NCI-H1436 (cell line): Measurements from ENCODE around the gene GIMAP5.

Experiments
- DNase-seq: peaks from one replicate; lab custom pipeline; 2025; lab: John Stamatoyannopoulos, UW

GIMAP5 gene

DNA sequence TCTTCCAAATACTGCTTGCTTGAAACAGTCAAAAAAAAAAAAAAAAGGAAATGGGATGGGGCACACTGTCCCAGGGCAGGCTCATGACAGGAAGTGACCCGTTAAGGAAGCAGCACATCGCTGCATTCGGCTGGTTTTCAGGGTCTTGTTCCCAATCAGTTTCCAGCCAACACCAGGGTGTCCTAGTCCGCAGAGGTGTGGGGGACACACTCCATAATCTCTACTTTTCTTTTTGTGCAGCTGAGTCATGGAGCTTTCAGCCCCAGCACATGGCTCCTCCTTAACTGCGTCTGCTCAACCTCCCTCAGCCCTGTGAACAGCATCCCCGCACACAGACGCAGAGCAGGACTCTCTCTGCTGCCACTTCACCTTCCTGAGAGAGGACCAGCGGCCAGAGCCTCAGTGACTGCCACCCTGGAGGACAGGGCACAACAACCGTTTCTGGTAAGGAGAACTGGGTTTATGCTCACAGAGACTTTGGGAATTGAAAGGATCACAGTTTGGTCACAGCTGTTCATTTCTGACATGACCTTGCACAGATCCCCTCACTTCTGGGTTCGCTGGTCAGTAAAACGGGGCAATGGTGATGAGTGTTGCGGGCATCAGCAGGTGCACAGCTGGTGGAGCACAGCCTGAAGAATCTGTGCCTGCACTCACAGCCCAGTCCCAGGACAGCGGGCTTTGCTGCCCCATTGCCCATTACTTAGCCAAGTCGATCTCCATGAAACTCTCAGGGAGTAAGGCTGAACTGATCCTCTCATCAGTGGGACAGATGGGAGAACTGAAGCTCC, at the start of gene GIMAP5:
Gene GIMAP5 (plus strand): TSS at position 154 of the 791 bp plus-strand sequence. CDS start 3,467 bp downstream, outside the sequence.
- DNase-seq = no peak

DNA sequence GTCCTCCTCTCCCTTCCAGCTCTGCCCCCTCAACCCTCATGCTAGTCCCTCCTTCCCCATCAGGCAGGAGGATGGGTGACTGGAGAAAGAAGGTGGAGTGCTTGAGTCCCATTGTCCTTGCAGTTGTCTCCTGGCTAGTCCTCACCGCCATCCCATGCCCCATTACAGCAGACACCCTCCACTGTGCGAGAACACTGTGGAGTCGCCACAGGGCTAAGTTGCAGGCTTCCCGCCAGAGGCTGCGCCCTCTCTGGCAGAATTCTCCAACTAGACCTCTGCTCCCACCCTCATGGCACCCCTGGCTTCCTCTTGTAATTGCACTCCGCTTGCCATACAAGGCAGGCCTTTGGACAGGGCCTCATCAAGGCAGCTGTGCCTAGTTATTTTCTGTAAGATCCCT, 48.6 kb upstream of the GIMAP5 start:
- DNase-seq = no peak

DNA sequence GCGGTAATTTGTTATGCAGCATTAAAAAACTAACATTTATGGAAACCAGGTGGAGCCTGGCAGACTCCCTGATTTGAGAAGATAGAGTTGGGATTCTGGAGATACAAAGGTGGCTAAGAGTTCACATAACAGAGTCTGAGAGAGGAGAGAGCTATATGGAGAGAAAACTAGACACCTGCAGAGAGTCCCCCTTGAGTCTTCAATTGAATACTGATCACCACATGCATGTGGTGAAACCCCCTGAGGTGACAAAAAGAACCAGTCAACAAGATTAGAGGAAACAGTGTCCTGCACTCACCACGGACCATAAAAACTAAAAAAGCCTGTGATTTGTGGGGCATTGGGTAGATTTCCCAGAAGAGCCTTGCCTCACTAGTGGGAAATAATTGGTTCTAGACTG, 41.6 kb upstream of the GIMAP5 start:
- DNase-seq = no peak

DNA sequence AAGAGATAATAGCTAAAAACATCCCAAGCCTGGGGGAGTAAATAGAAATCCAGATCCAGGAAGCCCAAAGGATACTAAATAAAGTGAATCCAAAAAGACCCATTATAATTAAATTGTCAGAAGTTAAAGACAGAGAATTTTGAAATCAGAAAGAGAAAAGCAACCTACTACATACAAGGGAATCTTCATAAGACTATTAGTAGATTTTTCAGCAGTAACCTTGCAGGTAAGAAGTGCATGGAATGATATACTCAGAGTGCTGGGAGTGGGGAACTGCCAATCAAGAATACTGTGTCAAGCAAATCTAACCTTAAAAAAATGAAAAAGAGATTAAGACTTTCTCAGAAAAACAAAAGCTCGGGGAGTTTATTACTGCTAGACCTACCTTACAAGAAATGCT, 34.0 kb upstream of the GIMAP5 start:
- no peak for DNase-seq

DNA sequence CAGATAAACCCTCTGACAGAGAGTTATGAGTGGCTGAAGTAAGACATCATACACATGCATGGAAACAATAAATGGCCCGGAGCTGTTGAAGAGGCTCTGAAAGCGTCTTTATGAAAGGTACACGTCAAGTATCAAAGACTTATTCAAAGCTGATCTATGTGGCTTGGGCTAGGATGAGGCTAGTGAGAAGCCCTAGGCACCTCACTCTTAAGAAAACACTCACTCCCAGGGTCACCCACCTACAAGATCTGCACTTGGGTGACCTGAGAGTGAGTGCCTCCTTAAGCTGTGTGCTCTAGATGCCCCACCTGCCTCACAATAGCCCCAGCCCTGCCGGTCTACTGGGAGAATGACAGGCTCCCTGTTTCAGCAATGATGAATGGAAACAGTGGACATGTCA, 21.9 kb upstream of the GIMAP5 start:
- no peak for DNase-seq

DNA sequence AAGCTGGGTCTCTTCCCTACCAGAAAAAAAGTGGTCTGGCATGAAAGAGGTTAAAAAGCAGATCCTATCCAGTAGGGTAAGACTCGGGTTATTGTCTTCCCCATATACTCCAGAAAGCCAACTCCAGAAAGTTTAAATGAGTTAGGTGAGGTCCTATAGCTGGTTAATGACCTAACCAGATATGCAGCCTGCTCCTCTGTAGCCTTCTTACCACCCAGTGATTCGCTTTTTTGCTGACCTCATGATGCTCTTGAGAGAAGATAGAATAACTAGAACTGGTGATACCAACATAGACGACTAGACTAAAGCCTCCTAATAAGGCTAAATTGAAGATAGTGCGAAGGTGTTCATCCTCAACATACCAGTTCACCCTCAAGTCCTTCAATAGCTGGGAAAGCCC, 21.5 kb upstream of the GIMAP5 start:
- DNase-seq = no peak

DNA sequence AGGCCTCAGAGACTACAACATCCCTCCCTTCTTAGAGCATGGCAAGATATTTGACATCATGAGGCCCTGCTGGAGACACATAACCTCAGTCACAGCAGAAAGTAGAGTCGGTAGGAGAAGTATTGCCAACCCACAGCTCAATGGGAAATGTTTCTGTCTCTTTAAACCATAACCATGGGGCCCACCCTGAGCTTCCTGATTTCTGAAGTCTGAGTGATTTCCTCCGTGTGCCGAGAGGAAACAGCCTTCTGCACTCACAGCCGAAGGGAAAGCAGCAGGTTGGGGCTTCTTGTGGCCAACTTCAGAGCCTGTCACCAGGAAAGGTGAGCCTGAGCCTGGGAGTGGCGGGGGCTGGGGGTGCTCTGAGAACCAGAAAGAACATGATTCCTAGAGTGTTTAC, 20.9 kb upstream of the GIMAP5 start, which contains the start of gene GIMAP1:
Gene GIMAP1 (plus strand): TSS at position 246 of the 400 bp plus-strand sequence. CDS start 2,435 bp downstream, outside the sequence.
- no peak for DNase-seq

DNA sequence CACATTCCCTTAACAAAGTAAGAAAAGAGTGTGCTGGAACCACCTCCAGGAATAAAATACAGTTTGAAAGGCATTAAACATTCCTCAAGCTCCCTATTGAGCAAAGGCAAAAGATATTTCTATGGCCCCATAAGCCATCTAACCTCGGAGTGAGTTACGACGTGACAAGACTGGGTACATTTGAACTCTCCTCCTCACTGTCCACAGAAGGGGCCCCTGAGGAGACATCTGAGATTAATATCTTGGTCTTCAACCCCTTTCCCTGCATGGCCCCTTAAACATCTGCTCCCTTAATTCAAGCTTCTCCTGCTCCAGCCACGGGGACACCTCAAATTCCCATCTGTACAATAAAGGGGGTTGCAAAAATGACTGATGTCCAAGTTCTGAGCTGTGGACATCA, 20.3 kb upstream of the GIMAP5 start:
- DNase-seq = no peak

DNA sequence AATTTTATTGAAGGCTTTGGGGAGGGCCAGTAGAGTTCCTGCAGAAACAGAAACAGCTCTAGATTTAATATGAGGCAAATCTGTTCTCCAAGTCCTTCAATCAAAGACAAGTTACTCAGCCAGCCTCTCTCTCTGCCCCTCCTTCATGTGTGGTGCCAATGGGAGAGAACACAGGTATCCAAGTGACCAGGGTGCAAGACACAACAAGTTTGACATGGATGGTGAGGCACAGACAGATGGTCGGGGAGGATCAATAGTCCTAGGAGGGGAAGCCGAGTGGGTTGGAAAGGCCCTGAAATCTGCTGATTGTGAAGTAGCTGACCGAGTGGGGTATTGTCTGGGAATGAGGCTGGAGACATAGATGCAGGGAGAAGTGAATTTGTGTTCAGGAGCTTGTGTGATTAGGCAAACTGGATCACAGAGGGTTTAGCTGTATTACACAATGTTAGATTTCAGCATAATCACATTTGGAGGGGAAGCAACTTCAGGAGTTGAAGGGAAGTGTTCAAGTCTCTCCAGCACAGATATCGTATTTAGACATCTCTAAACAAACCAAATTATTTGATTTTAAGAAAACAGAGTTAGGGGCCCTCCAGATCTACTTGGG, 19.3 kb upstream of the GIMAP5 start:
- DNase-seq = no peak

DNA sequence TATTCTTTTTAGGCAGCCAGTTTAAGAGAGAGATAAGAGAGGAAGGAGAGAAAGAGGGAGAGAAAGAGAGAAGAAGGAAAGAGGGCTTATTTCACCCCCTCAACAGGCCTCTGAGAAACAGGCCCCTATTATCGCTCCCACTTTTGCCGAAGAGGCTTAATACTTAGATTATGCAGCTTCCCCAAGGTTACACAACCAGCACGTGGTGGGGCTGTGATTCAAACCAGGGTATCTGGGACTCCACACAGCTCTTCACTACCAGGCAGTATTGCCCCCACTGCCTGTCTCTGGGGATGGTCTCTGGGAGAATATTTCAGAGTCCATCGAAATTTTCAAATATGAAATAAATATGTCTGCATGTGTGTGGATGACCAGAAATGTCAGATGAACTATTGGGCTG, 17.8 kb upstream of the GIMAP5 start:
- no peak for DNase-seq

DNA sequence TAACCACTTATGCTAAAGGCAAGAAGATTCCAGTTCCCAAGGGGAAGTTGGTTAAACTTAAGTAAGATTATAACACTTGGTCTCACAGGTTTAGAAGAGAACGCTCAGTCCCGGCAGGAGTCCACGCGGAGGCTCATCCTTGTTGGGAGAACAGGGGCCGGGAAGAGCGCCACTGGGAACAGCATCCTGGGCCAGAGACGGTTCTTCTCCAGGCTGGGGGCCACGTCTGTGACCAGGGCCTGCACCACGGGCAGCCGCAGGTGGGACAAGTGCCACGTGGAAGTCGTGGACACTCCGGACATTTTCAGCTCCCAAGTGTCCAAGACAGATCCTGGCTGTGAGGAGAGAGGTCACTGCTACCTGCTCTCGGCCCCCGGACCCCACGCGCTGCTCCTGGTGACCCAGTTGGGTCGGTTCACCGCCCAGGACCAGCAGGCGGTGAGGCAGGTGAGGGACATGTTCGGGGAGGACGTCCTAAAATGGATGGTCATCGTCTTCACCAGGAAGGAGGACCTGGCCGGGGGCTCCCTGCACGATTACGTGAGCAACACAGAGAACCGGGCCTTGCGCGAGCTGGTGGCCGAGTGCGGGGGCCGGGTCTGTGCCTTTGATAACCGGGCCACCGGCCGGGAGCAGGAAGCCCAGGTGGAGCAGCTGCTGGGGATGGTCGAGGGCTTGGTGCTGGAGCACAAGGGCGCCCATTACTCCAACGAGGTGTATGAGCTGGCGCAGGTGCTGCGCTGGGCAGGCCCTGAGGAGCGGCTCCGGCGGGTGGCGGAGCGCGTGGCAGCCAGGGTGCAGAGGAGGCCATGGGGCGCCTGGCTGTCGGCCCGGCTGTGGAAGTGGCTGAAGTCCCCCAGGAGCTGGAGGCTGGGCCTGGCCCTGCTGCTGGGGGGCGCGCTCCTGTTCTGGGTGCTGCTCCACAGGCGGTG, 17.0 kb upstream of the GIMAP5 start:
- DNase-seq = no peak

DNA sequence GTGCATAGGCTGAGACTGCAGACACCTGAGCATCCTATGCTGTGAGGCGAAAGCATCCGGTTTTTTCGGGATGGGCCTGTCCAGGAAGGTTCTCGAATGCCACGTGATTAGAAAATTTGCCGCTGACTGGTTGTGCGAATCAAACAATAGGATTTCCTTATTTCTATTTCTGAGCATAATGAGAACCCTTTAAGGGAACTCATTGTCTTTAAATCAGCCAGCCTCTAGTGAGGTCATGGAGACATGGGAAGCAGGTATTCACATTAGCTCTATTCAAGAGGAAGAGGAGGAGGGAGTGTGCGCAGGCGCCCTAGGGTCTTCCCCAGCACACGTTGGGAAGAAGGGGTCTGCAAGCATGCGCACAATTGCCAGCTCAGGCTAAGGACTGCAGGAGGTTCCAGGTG, 15.2 kb upstream of the GIMAP5 start:
- no peak for DNase-seq

DNA sequence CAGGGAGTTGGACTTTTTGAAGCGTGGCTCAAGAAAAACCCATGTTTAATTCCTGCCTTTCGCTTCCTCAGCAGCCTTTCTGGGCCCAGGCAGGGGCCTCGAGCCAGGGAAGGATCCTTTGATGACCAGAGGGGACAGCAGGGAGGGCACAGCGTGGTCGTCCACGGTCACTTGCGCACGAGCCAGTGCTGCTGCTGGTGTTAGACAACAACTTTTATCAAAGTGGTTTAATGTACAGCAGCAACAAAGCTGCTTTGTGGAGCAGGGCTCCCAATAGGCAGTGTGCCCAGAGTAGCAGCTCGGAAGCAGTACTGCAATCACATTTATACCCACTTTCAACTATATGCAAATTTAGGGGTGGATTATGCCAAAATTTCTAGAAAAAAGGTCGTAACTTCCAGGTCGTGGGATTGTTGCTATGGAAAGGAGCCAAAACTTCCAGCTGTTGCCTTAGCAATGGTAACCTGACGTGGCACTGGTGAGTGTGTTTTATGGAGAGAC, 14.7 kb upstream of the GIMAP5 start:
- no peak for DNase-seq

DNA sequence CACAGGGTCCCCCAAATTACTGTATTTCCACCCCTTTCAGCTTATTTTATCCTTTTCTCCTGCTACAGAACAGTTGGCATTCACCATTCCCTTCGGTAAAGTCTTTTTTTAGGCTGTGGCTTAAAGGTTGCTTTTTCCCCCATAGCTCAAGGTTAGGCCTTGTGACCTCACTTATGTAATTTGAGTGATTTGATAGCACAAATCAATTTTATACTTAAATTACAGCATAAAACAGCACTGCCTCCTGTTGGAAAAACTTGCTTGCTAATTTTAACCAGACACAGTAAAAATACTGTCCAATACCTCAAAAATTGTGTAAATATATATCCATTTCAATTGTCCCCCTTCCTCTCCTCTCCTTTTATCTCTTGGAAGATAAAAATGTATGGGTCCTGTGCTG, 13.8 kb upstream of the GIMAP5 start:
- DNase-seq = no peak

DNA sequence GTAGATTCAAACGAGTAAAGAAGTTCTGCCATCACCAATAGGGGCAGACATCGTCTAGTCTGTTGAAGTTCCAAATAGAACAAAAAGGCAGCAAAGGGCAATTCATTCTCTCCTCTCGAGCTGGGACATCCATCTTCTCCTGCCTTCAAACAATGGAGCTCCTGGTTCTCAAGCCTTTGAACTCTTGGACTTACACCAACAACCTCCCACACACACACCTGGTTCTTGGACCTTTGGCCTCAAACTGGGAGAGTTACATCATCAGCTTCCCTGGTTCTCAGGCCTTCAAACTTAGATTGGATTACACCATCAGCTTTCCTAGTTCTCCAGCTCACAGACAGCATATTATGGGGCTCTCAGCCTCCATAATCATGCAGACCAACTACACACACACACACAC, 9.8 kb upstream of the GIMAP5 start:
- DNase-seq = no peak

DNA sequence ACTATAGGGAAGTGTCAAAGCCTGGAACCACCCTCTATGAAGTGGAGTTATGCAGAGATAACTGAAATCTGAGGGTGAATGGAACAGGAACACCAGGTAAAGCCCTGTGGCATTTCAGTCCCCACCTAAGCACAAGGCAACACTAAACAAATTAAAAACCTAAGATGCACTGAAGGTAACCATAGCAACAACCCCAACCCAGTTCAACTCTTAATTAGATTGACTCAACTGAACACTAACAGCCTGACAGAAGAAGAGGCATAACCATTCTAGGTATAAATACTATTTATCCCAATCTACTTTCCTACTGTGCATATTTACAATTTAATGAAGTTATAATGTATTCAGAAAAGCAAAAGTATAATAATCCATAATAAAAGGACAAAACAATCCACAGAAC, 9.2 kb upstream of the GIMAP5 start:
- no peak for DNase-seq

DNA sequence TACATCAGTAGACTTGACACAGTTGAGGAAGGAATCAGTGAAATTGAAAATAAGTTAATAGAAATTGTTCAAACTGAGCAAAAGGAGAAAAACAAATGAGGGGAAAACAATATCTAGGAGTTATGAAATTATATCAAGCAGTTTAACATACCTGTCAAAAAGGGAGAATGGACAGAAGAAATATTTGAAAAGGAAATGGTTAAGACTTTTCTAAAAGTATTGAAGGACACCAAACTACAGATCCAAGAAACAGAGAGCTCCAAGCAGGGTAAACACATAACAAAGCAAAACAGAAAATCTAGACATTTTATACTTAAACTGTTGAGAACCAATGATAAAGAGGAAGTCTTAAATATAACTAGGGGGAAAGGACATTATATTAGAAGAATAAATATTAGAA, 8.6 kb upstream of the GIMAP5 start:
- no peak for DNase-seq

DNA sequence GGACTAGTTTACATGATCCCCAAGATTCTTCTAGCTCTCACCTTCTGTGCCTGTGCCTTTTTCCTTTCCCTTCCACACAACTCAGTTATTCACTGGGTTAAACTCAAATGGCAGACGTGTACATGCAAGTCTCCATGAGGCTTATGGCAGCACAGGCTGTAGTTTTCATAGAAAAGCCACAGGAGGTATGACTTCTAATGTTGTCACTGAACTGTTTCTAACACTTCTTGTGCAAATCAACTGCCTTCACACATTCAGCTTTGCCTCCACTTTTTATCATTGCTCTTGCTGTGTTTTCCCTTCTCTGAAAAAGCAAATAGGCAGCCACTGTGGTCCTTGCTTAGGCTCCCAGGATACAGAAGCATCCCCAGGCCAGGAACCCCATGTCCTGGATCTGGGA, 5.3 kb upstream of the GIMAP5 start:
- DNase-seq = no peak

DNA sequence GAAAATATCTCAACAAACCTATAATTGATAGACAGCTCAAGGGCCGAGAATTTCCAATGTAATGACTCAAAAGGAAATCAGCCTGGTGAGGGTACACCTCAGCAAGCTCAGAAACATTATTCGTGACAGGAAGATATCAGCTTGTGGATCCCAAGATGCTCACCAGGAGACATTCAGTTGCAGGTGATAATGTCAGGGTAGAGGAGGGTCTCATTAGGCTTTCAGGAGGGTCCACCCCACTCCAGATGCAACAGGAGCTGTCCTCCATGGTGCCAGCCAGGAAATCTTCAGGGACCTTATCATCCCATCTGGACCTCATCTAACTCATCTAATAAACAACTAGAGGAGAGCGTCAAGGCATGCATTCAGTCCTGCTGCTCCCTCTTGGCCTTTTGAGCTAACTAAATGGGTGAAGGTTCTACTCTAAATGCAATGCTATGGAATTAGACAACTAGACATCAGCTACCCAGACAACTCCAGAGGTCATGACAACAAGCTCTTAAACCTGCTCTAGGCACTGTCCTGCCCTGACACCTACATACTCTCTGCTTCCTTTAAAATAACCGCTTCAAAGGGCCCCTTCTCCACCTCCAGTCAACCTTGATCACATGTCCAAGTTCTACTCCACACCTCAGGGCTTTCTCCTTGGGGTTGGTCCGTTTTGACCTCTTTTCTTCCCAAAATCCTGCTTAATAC, 4.3 kb upstream of the GIMAP5 start:
- no peak for DNase-seq

DNA sequence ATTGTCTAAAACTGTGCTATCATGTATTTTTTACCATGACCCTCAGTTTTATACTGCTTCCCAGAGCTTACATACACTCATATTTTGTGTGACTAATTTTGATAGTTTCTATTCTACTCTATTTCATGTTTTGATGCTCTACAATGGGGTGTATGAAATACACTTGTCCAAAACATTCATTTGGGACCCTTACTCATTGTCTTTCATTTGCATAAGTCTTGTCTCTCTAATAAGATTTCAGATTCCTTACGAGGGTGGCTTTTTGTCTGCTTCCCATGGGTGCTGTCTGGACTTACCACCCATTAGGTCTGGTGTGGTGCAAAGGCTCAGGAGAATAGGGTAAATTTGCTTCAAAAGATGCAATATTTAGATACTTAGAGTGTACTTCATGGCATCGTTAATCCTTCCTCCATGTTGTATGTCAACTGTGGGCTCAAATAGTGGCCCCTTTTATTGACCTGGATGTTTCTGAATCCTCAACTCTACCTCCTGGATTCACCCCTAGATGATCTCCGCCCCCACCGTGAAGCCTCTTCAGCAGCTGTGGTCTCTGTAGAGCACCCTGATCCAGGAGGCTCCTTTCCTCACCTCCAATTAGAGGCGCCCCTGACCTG, 3.6 kb upstream of the GIMAP5 start:
- no peak for DNase-seq

DNA sequence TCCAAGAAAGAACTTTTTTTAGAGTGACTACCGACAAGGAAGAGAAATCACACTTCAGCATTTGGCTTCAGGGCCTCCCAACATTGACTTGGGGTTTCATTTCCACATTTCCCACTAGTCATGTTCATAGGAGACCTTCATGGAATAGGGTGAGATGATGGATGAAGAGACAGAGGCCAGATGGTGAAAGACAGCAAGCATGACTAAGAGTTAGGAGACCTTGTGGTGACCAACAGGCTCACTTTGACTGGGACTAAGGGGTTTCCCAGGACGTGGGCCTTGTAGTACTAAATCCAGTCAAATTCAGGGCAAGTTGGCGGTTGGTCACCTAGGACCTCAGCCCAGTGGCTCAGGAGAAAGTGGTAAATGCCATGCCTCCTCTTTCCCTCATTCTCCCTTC, 3.0 kb upstream of the GIMAP5 start:
- no peak for DNase-seq
